Glomerular endothelial cell (primary cell): ENCODE results near the gene VKORC1. TPM values are rescaled to one million over a fixed set of nuclear protein-coding genes. Genes with fewer than 3 reads are reported as not detected.

Experiments used
- DNase-seq: peaks from one replicate; pipeline ENCODE4 v3.0.0-alpha.2; 2011; ENCODE audit warnings: low read depth, low spot score; ENCODE audit errors: extremely low read depth
- total RNA-seq: library from RNA; depleted of rRNA; stranded (reverse); fragments of >200 nt; gene quantifications from 2 replicates; pipeline ENCODE4 v1.2.3, GENCODE V29; 2015

VKORC1 gene
- total RNA-seq, 1 donor from 2014 or later: 167 TPM

DNA sequence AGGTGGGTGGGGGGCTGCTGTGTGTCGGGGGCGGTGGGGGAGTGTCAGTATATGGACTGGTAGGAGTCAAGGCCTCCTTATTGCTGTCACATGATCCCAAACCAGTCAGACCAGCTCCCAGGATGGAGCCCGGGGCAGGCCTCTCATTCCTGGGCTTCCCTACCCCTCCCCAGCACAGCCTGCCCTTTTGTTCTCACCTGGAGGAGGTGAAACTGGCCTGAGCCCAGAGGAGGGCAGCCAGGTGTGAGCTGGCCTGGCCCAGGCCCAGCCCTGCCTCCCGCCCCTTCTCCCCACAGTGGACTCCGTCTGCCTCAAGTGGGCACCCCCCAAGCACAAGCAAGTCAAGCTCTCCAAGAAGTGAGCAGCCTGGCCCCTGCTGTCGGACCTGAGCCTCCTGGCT, 36.3 kb upstream of the VKORC1 start:
- DNase-seq: no peak

DNA sequence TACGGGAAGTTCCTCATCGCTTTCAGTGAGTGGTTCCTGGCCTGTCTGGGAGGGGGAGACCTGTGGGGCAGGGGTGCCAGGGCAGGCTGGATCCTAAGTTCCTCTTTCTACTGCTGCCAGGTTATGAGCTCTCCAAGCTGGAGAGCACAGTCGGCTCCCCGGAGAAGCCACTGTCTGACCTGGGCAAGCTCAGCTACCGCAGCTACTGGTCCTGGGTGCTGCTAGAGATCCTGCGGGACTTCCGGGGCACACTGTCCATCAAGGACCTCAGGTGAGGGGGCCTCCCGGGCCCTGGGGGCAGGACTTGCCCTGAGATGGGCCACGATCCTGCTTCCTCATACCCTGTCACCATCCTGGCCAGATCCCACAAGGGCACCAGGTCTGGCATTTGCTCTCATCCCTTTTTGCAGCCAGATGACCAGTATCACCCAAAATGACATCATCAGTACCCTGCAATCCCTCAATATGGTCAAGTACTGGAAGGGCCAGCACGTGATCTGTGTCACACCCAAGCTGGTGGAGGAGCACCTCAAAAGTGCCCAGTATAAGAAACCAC, 35.8 kb upstream of the VKORC1 start:
- no peak for DNase-seq

DNA sequence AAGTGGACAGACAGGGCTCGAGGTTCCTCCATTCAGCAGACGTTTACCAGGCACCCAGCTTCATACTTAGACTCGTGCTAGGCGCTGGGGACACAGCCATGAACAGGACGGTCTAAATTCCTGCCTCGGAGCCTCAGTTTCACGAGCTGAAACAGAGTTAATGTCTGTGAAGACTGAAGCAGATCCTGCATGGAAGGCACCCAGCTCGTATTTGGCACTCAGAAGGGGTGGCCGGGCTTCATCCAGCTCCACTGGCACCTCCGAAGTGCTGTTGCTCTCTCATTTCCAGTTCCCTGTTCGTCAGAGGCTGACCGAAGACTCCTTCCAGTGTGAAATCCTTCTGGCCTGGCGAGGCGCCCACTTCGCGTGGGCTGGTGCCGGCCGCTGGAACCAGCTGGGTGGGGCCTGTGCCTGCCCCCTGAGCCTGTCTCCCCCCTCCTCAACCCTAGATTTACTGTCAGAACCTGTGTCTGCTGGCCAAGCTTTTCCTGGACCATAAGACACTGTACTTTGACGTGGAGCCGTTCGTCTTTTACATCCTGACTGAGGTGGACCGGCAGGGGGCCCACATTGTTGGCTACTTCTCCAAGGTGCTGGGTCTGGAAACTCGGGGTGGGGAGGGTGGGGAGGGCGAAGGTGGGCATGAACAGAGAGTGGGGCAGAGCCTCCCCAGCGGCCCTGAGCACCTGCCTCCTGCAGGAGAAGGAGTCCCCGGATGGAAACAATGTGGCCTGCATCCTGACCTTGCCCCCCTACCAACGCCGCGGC, 35.2 kb upstream of the VKORC1 start:
- DNase-seq: no peak

DNA sequence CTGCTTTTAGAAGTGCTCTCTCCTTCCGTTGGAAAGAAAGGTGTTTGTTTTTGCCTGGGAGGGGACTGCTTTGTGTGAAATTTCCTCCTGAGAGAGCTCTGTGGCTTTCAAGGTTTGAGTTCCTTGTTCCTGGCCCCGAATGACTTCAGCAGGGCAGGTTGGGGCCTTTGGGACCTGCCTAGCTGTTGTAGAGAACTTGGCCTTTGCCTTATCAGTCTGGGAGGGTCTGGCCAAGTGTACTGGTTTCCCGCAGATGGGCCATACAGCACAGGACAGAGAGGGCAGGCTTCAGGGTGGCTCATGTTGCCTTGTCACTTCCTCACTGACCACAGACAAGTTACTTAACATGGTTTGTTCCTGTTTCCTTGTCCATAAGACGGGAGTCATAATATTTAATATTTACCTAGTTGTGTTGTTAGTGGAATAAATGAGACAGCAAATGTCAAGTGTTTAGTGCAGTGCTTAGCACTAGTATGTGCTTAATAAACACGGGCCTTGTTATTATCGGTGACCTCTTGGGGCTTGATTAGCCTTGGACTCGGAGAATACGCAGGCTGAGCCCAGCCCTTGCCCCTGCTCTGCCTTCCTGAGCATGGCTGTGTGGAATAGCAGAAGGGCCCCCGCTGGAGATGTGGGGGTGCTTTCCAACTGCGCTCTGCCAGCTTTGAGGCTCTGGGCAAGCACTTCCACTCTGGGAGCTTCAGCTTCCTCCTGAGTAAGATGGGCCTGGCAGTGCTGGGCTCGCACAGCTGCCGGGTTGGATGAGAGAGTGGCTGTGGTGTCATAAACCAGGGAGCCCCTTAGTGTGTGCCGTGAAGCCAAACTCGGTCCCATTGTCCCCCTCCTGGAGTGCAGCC, 34.3 kb upstream of the VKORC1 start:
- no peak for DNase-seq

DNA sequence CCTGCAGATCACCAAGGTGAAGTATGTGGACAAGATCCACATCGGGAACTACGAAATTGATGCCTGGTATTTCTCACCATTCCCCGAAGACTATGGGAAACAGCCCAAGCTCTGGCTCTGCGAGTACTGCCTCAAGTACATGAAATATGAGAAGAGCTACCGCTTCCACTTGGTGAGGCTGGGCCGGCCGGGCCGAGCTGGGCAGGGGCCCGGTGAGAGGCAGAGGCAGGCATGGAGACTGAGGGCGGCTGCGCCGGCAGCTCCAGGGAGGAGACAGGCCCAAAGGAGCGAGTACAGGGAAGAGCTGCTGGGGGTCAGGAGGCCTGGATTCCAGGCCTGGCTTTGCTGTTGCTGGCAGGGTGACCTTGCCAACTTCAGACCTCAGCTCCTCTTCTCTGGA, 32.6 kb upstream of the VKORC1 start:
- DNase-seq: no peak

DNA sequence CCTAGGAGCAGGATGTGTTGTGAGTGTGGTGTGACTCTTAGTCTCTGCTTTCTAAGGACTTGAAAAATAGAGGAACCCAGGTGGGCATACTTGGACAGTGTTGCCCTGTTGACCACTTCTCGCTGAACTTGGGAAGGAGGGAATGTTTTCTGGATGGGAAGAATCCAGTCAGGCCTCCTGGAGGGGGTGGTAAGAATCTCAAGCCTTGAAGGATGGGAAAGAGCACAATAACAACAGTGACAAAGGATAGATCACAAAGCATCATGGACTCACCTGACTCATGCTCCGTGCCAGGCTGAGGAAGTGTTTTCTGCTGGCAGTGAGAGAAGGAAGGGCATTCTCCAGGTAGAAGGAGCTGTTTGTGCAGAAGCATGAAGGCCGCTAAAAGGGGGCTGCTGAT, 31.2 kb upstream of the VKORC1 start:
- DNase-seq: no peak

DNA sequence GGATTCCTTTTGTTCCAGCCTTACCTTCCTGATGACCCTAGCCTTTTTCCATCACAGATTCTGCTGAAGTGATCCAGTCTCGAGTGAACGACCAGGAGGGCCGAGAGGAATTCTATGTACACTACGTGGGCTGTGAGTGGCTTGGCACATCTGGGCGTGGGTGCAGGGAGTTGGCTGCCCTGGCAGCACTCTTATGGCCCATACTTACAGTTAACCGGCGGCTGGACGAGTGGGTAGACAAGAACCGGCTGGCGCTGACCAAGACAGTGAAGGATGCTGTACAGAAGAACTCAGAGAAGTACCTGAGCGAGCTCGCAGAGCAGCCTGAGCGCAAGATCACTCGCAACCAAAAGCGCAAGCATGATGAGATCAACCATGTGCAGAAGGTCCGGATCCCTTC, 25.5 kb upstream of the VKORC1 start:
- DNase-seq: no peak

DNA sequence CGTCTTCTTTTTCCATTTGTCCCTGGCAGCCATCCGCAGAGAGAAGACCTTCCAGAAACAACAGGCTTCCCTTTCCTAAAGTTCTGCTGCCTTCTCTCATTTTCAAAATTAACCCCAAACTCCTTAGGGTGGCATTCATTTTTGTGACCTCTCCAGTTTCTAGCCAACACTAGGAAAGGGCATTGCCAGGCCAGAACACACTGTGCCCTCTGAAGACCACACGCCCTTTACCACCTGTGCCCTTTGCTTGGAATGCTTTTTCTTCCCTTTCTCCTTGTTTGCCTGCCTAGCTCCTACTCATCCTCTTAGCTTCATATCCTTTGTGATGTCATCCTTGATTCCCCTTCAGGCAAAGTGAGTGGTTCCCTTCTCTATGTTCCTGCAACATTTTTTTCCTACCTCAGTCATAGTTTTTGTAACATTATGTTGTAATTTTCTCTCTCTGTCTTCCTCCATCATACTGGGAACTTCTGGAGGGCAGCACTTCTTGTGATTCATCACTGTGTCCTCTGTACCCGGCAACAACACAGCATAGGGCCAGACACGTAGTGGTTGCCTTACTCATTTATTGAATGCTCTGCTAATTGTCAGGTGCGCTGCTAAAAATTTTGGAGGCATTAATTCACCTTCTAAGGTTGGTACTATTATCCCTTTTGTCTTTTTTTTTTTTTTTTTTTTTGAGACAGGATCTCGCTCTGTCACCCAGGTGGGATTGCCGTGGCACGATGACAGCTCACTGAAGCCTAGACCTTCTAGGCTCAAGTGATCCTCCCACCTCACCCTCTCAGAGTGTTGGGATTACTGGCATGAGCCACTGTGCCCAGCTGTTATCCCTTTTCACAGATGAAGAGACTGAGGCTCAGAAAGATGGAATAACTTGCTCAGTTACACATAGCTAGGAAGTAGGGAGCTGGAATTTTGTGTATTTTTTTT, 23.9 kb upstream of the VKORC1 start:
- no peak for DNase-seq

DNA sequence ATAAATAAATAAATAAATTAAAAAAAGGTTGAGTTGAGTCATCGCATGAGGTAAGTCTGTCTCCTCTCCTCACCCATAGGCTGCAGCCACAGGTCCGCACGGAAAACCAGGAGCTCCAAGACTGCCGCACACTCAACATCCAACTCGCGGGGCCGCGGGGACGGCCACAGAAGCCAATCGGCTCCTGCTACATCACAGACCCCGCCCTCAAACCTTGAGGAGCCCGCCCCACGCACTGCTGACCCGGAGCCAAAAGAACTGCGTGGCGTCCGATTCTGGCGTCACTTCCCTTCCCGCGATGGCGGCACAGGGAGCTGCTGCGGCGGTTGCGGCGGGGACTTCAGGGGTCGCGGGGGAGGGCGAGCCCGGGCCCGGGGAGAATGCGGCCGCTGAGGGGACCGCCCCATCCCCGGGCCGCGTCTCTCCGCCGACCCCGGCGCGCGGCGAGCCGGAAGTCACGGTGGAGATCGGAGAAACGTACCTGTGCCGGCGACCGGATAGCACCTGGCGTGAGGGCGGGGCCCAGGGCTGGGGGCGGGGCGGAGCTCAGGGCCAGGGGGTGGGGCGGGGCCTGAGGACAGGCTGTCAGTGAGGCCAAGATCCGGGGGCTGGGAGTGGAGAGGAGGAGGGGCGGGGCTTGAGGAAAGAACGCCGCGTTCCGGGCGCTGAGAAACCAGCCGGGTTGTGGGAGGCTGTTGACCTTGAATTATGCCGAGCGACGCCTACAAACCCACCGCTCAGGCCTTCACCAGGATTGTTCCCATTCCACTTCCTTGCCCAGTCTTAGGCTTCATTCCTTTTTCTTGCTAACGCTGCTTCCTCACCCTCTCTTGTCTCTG, 23.0 kb upstream of the VKORC1 start, which contains the start of gene KAT8:
TSS of gene KAT8 (plus strand) at position 281 of the 839 bp plus-strand sequence. CDS start at position 299, 18 bp downstream.
- DNase-seq: peak; percentile 80

DNA sequence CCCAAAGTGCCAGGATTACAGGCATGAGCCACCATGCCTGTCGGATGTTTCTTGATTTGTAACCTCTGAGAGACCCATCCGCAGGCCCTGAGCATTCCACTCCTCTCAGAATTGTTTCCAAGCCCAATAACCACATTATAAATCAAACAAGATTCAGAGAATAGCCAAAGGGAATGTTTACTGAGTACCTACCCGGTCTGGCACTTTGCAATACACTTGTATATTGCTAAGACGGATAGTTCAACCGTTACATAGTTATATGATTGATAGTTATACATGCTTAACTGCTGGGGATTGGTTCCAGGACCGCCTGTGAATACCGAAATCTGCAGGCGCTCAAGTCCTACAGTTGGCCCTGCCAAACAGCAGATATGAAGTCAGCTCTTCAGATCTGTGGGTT, 19.9 kb upstream of the VKORC1 start:
- no peak for DNase-seq

DNA sequence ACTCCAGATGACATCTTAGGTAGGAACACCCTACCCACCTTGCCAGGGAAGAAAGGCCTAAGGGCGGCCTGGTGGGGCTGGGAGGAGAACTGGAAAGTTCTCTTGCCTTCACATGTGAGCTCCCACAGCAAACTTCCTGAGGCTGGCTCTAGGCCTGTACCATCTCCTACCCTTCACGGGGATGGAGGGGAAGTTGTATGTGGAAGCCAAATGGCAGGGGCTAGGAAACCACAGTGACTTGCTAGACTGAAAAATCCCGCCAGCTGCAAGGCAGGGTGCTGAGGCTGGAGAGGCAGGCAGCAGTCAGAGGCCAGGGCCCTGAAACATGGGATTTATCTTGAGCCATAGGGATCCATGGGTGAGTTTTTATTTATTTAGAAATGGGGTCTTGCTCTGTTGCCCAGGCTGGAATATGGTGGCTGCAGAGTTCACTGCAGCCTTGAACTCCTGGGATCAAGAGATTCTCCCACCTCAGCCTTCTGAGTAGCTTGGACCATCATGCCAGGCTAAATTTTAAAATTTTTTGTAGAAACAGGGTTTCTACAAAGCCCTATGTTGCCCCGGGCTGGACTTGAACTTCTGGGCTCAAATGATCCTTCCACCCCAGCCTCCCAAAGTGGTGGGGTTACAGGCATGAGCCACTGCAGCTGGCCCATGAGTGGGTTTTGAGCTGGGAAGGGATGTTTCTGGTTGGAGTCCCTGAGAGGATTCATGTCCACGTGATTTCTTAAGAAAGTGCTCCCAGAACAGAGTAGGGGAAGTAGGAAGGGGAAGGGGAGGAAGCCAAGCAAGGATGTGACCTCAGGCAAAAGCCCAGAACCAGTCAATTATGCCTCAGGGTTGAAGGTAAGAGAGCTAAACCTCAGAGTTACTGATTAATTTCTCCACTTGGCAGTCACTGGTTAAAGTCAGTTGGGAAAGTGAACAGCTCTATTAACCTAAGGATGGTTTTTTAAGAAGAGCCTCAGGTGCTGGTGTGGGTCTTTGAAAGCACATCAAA, 18.8 kb upstream of the VKORC1 start:
- DNase-seq: no peak

DNA sequence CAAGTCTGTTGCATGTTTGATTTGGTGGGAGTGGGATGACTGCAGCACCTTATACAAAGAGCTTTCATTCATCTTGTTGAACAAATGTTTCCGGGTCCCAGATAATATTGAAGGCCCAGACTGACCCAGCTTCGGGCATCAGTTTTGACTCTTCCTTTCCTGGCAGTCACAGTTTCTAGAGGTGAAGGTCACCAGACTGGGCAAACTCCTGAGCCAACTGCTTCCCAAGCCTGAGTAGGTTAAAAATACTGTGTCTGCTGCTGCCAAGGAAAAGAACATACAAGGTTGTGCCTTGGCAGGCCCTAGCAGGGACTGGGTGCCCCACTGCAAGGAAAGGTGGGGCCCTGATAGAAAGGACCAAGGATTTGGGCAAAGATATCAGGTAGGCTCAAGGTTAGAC, 18.1 kb upstream of the VKORC1 start:
- no peak for DNase-seq

DNA sequence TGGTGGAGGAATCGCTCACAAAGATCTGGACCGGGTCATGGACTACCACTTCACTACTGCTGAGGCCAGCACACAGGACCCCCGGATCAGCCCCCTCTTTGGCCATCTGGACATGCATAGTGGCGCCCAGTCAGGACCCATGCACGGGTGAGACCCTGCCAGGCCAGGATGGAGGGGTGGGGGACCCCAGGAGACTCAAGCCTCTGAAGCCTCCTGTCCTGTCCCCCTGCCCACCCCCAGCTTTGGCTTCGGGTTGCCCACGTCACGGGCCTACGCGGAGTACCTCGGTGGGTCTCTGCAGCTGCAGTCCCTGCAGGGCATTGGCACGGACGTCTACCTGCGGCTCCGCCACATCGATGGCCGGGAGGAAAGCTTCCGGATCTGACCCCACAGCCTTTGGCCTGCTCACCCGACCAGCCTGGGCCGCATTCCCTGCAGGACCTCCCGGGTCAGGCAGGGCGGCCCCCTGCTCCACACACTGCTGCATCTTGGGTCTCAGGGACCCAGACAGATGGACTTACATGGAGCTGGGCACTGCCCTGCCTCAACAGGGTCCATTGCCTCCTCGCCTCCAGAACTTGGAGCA, 17.4 kb upstream of the VKORC1 start:
- no peak for DNase-seq

DNA sequence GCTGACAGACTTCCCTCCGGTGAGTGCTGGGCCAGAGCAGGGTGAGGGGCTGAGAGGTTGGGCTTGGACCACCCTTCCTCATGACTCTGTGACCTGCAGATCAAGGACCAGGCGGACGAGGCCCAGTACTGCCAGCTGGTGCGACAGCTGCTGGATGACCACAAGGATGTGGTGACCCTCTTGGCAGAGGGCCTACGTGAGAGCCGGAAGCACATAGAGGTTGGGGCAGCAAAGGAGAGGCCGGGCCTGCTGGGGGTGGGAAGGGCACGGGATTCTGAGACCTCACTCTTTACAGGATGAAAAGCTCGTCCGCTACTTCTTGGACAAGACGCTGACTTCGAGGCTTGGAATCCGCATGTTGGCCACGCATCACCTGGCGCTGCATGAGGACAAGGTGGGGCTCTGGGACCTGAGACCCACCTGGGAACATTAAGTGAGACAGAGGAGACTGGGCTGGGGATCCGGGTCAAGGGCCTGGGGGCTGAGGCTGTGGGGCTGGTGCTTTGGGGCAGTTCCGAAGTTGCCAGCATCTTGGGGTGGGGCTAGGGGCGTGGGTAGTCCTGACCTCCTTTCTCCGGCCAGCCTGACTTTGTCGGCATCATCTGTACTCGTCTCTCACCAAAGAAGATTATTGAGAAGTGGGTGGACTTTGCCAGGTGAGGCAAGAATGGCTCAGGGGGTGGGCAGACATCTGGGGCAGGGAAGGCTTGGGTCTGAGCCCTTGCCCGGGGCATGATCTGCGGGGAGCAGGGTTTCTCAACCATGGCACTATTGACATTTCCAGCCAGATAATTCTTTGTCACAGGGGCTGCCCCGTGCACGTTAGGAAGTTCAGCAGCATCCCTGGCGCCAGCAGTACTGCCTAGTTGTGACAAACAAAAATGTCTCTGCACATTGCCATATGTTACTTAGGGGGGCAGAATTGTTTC, 15.8 kb upstream of the VKORC1 start:
- DNase-seq: no peak

DNA sequence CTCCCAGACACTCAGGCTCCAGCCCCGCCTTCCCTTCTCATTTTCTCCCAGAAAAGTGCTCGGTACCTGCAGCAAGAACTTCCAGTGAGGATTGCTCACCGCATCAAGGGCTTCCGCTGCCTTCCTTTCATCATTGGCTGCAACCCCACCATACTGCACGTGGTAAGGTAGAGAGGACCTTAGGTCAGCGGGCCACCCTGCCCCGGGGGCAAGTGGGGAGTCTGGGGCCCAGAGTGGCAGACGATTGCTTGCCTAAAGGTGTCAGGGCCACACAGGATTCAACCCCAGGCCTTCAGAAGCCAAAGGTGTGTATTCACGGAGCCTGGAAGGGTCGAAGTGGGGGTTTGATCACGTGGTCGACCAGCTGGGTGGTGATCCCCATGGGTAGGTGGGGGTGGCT, 15.0 kb upstream of the VKORC1 start:
- DNase-seq: no peak

DNA sequence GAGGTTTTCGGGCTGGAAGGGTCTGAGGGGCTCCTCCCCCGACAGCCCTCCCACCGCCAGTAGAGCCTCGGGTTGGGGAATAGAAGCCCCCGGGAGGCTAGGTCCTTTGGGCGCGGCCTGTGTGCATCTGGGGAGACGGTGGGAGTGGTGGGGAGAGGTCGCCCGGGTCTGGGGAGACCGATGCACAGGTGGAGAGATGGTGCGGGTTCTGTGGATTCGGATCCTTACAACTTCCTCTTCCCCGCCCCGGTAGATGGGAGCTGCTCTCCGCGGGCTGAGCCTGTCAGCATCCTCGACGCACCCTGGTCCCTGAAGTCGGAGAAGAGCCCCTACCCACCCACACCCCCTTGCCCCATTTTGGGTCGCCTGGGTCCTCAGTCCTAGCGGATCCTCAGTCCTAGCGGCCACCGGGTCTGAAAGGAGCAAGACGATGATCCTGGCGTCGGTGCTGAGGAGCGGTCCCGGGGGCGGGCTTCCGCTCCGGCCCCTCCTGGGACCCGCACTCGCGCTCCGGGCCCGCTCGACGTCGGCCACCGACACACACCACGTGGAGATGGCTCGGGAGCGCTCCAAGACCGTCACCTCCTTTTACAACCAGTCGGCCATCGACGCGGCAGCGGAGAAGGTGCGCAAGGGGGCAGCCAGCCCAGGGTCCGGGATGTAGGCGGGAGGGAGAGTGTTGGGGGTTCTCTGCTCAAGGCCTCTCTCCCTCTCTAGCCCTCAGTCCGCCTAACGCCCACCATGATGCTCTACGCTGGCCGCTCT, 14.4 kb upstream of the VKORC1 start:
- DNase-seq: no peak
